Uterus (tissue), 2 donors: ENCODE measurements around the gene FAM209B.

Source experiments
- CTCF ChIP-seq, 4 experiments: fragments of 200-600 bp in 2 of 4; fragments of 450-650 bp in 2 of 4; sonication (generic) in 2 of 4; IDR thresholded peaks; one replicate each; pipeline ENCODE4 v1.5.1; 2016 to 2019; ENCODE audit warnings: antibody characterized with exemption in 4 of 4, mild to moderate bottlenecking in 2 of 4, moderate library complexity in 1 of 4
- POLR2A ChIP-seq, 2 donors: fragments of 450-650 bp; IDR thresholded peaks; one replicate each; pipeline ENCODE4 v1.6.1; 2016; ENCODE audit warnings: antibody characterized with exemption in 2 of 2, mild to moderate bottlenecking in 1 of 2, moderate library complexity in 1 of 2

GRCh38 chr20:56516631-56517030, 16.4 kb upstream of the FAM209B start:
- TF ChIP-seq CTCF (IDR thresholded peaks at IDR 0.05), result no peak
- TF ChIP-seq POLR2A (IDR thresholded peaks at IDR 0.05), result no peak
